Adrenal gland (tissue), 5 donors: Measurements from ENCODE around the gene LLGL2.
"Not testable (repeated sequence)": the region's sequence is repeated elsewhere in the genome, so short reads cannot be mapped to it uniquely, and the experiment has no call there.

Experiments used
- POLR2A ChIP-seq, 2 donors: fragments of 450-650 bp; IDR thresholded peaks; one replicate each; pipeline ENCODE4 v1.6.1; 2017; ENCODE audit warnings: antibody characterized with exemption in 2 of 2, mild to moderate bottlenecking in 2 of 2, moderate library complexity in 1 of 2
- TF ChIP-seq, protein P1 (sequence below), 6 experiments: fragments of 450-650 bp in 4 of 6; fragments of 200-600 bp in 2 of 6; sonication (generic) in 1 of 6; IDR thresholded peaks; 1 replicate in 5 of 6; 2 replicates in 1 of 6; pipeline versions ENCODE4 v1.5.1 to v1.8.0; 2016 to 2021; ENCODE audit warnings: antibody characterized with exemption in 6 of 6, mild to moderate bottlenecking in 2 of 6, moderate library complexity in 1 of 6
- donor health status: DM: no; HTN: no; CAD: no.

DNA sequence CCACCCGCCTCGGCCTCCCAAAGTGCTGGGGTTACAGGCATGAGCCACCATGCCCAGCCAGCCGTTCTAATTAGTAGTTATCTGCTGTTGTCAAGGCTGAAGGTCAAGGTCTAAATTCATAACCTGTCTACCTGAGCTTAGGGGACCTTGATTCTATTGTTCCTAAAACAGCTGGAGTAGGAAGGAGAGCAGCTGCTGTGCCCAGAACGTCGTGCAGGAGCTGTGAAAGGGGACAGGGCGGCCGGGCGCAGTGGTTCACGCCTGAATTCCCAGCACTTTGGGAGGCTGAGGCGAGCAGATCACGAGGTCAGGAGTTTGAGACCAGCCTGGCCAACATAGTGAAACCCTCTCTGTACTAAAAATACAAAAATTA lies 48.0 kb upstream of the LLGL2 start:
- TF ChIP-seq, protein P1, sequence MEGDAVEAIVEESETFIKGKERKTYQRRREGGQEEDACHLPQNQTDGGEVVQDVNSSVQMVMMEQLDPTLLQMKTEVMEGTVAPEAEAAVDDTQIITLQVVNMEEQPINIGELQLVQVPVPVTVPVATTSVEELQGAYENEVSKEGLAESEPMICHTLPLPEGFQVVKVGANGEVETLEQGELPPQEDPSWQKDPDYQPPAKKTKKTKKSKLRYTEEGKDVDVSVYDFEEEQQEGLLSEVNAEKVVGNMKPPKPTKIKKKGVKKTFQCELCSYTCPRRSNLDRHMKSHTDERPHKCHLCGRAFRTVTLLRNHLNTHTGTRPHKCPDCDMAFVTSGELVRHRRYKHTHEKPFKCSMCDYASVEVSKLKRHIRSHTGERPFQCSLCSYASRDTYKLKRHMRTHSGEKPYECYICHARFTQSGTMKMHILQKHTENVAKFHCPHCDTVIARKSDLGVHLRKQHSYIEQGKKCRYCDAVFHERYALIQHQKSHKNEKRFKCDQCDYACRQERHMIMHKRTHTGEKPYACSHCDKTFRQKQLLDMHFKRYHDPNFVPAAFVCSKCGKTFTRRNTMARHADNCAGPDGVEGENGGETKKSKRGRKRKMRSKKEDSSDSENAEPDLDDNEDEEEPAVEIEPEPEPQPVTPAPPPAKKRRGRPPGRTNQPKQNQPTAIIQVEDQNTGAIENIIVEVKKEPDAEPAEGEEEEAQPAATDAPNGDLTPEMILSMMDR (IDR thresholded peaks at IDR 0.05): not testable (repeated sequence)
- not testable (repeated sequence) for TF ChIP-seq POLR2A (IDR thresholded peaks at IDR 0.05)
